GM21723 (cell line): ENCODE measurements around the gene MVP.
A peak's percentile ranks its signal among the peaks of the same experiment; 100 is the strongest.

Source experiments
- ATAC-seq: cut with Tn5 transposase; IDR thresholded peaks from one replicate; pipeline ENCODE4 v1.9.1; 2021; ENCODE audit warnings: mild to moderate bottlenecking, moderate library complexity; ENCODE audit not compliant: unreplicated experiment

The MVP gene

DNA sequence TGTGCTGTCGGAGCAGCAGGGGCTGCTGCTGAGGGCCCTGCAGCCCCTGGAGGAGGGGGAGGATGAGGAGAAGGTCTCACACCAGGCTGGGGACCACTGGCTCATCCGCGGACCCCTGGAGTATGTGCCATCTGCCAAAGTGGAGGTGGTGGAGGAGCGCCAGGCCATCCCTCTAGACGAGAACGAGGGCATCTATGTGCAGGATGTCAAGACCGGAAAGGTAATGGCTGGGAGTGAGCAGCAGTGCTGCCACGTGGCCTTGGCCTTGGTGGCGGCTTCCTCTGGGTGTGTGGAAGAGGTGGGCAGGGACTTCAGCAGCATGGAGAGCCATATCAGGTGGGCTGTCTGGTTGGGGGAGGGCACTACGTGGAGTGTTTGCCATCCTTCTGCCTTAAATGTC, 20.0 kb downstream of the MVP start:
- no peak for ATAC-seq

DNA sequence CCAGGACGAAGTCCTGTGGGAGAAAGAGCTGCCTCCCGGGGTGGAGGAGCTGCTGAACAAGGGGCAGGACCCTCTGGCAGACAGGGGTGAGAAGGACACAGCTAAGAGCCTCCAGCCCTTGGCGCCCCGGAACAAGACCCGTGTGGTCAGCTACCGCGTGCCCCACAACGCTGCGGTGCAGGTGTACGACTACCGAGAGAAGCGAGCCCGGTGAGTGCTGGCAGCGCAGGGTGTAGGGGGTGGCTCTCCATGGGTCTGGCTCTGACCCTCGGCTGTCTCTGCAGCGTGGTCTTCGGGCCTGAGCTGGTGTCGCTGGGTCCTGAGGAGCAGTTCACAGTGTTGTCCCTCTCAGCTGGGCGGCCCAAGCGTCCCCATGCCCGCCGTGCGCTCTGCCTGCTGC, 21.4 kb downstream of the MVP start:
- no peak for ATAC-seq

DNA sequence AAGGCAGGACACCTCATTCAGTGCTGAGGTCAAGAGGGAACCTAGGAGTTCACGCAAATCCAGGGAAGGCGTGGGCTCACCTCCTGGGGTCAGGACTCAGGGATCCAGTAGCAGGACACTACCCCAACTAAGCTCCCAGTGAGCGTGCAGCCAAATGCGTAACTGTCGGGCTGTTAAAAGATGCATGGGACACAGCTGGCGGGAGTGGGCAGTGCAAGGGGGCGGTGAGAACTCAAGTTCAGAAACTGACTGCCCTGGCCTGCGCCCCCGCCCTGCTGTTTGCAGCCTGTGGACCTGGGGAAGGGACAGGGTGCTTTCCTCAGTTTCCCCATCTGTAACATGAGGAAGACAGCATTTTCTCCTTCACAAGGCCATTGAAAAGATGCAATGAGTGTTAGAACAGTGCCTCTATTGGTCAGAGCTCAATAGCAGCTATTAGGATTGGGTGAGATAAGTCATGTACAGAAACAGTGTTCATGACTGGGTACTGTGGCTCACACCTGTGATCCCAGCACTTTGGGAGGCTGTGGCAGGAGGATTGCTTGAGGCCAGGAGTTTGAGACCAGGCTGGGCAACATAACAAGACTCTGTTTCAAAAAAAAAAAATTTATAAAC, 22.6 kb downstream of the MVP start:
- no peak for ATAC-seq

DNA sequence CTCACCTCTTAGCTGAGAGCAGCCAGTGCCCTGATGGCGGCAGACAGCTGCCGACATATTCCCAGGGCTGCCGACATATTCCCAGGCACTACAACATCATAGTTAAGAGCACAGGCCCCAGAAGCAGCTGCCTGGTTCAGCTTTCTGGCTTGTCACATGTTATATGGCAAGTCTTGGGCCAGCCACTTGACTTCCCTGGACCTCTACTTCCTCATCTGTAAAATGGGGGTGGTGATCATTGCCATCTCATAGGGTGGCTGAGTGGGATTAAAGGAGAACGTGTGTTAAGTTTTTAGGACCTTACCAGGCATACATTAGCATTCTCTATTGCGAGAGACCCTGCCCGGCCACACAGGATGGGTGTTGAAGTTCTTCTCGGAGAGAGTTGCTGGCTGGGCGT, 23.7 kb downstream of the MVP start:
- ATAC-seq, result no peak

DNA sequence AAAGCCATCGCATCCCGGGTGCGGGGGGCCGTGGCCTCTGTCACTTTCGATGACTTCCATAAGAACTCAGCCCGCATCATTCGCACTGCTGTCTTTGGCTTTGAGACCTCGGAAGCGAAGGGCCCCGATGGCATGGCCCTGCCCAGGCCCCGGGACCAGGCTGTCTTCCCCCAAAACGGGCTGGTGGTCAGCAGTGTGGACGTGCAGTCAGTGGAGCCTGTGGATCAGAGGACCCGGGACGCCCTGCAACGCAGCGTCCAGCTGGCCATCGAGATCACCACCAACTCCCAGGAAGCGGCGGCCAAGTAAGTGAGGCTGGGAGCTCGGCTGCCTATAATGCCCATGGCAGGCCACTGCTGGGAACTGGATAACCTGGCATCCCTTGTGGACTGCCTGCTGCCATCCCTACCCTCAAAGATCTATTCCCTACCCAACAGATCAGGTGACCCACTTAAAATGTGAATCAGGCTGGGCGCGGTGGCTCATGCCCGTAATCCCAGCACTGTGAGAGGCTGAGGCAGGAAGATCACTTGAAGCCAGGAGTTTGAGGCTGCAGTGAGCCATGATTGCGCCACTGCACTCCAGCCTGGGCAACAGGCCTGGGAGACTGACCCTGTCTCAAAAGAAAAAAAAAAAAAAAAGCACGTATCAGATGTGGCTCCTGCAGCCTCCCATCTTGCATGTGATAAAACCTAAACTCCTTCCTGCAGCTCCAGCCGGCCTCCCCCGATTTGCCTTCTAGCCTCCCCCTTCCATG, 24.5 kb downstream of the MVP start:
- ATAC-seq, result no peak

DNA sequence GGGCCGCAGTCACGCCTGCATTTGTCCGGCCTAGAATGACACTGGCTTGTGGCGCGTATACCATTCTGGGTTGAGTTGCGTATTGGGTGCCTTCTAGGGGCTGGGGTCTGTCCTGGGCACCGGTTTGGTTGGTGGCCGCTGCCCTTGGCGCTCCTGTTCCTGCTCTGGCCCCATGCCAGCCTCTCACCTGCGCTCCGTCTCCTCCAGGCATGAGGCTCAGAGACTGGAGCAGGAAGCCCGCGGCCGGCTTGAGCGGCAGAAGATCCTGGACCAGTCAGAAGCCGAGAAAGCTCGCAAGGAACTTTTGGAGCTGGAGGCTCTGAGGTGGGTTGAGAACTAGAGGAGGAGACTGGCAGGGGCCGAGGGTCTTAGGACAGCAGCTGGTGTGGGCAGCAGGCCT, 25.4 kb downstream of the MVP start:
- no peak for ATAC-seq

DNA sequence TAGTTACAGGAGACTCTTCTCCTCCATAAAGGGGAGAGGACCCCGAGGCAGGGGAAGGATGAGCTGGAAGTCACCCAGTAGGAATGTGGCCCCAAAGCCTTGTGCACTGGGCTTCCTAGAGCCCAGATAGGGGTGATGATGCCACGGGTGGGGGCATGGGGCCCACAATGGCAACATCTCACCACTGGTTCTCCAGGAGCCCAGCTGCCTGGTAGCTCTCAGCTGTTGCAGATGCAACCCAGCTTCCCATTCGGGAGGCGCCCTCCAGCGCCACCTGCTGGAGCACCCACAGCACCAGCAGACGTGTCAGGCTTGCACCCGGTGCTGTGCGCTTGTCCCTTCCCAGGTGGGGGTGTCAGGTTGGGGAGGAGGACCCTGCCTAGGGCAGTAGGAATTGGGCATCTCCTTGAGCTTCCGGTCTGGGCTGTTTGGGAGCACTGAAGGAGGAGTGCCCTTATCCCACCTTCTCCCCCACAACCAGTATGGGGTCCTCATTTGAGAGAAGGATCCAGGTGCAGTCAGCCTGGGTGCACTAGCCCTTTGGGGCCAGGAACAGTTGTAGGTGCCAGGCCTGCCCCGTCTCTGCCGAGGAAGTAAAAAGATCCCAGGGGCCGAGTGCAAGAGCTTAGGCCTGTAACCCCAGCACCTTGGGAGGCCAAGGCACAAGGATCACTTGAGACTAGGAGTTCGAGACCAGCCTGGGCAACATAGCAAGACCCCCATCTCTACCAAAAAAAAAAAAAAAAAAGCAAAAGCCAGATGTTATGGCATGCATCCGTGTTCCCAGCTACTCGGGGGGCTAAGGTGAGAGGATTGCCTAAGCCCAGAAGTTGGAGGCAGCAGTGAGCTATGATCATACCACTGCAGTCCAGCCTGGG, 28.4 kb downstream of the MVP start:
- ATAC-seq, result no peak

DNA sequence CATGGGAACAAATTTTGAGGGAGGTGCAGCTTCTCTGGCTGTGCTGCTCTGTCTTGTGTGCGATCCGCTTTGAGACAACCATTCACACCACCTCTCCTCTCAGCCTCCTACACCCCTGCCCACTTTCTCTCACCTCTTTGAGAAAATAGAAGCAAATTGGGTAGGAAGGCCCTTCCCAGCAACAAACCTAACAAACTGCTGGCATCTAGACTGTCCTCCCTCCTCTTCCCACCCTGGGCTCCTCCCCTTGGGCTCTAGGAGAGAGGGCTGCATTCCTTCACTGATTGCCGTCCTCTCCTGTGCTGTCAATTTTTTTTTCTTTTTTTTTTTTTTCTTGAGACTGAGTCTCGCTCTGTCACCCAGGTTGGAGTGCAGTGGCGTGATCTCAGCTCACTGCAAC, 29.2 kb downstream of the MVP start:
- ATAC-seq, result no peak

DNA sequence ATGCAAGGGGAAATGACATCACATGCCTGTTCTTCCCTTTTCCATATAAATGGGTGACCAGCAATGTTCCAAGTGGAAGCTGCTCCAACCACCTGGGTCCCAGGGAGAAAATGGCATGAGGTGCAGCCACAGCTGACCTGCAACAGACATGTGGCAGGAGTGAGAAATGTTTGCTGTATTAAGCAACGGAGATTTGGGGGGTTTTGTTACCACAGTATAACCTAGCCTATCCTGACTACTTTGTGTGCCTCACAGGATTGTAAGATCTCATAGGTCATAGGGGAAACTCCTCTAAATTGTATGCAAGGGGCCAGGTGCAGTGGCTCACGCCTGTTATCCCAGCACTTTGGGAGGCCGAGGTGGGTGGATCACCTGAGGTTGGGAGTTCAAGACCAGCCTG, 30.7 kb downstream of the MVP start:
- ATAC-seq, result no peak

DNA sequence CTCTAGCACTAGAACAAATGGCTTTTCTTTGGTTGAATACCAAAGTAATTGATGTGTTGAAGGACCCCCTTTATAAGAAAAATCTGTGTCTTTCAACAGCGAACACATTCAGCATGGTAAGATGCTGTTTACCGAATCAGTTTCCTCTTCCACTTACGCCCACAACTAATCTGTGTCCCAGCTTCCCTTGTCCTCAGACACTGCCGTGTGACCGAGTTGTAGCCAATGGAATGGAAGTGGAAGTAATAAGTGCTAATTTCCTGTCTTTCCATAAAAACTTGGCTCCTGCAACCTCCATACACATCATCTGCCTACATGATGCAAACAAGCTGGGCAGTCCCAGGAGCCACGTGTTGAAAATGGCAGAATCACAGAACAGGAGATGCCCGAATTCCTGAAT, 32.4 kb downstream of the MVP start:
- ATAC-seq, result no peak

DNA sequence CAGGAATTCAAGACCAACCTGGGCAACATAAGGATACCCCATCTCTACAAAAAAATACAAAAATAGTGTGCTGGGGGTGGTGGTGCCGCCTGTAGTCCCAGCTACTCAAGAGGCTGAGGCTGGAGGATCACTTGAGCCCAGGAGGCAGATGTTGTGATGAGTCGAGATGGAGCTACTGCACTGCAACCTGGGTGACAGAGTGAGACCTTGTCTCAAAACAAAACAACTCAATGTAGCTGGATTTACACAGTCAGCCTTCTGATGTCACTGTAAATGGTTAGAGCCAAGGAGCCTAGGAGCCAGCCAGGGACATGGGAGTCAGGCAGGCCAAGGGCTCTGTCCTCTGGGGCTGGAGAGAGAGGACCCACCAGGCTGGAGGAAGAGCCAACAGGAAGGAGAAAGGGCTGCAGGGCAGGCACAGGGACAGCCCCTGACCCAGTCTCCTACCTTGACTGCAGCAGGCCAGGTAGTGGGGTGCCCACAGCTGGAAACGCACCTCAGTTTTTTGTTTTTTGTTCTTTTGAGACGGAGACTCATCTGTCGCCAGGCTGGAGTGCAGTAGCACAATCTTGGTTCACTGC, 34.3 kb downstream of the MVP start:
- no peak for ATAC-seq

DNA sequence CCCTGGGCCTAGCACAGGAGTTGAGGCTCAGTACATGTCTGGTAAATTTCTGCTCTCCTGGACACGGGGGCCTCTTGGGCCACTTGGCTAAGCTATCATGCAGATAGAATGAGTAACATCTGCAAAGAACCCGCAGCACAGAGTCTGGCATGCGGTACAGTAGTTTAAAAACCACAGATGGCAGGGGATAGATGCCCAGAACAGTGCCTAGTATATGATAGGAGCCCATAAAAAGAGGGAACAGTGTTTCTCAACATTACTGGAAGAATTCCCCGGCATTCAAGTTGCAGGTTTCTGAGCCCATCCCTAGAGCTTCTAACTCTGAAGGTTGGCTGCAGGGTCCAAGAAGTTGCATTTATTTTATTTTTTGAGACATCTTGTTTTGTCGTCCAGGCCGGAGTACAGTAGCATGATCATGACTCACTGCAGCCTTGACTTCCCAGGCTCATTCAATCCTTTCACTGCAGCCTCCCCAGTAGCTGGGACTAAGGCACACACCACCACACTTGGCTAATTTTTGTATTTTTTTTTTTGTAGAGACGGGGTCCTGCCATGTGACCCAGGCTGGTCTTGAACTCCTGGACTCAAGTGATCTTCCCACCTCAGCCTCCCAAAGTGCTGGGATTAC, 37.0 kb downstream of the MVP start:
- ATAC-seq, result no peak

DNA sequence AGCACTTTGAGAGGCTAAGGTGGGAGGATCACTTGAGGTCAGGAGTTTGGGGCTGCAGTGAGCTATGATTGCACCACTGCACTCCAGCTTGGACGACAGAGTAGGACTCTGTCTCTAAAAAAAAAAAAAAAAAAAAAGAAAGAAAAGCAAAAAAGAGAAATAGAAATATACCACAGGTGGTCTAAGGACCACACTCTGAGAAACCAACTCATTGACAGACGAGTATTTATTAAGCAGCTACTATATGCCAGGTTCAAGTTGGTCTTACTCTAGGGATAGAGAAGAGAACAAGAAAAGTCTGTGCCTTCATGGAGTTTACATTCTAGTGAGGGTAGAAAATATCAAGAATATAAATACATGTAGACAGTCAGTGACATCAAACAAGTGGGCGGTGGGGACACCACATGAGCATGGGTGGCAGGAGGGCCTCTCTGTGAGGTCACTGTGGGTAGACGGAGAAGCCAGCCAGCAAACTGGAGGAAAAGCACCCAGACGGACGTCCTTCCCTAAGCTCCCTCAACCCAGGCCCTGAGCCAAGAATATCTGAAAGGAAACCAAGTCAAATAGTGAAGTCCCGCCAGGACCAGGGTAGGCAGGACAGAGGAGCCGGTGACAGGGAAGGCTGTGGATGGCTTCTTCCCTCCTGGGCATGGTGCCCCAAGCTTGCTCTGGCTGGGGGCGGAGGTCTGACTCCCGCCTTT, 38.0 kb downstream of the MVP start:
- no peak for ATAC-seq

DNA sequence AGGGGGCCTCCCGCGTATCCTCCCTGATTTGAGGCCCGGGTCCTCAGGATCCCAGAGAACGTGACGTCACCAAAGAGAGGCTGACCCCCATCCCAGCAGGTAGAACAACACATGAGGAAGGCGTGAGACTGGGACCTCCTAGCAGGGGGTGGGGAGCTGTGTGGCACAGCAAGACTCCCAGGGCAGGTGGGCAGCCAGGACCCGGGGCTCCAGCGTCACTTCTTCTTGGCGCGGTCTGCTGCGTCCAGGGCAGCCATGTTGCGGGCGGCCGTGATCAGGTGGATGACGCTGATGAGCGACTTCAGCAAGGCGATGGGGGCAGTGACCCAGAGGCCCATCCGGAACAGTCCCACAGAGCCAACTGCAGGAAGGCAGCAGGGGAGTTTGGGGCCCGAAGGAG, 38.7 kb downstream of the MVP start:
- no peak for ATAC-seq

DNA sequence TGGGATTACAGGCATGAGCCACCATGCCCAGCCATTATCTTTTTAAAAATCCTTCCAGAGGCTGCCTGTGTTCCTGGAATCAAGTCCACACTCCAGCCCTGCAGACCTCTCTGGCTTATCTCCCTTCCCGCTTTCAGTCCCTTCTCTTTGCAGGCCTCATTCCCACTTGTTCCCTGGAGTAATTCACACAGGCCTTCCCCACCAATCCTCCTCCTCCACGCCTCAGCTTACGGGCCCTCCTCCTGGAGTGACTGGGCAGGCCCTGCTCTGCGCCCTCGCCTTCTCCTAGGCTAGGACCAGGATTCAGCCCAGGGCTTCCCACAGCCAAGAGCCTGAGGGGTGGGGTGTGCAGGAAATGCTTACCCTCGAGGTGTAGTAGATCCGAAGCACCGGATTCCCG, 40.0 kb downstream of the MVP start:
- ATAC-seq, result no peak

DNA sequence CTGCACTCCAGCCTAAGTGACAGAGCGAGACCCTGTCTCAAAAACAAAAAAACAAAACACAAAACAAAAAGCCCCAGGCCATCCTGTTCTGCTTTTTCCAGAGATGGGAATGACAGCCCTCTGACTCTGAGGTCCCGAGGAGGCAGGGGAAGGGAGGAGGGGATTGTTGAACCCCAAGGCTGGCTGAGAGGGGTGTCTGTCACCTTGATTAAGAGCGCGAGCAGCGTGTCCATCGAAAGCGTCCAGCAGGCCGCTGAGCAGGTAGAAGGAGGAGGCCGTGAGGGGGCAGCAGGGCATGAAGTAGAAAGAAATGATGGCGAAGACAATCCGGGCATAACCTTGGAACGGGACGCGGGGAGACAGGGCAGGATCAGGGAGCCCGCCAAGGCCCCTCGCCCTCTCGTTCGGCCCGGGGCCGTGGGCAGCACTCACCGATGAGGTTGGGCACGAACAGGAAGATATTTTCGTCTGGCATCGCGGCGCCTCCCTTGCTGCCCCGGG, 42.2 kb downstream of the MVP start:
- peak; percentile 15 for ATAC-seq

DNA sequence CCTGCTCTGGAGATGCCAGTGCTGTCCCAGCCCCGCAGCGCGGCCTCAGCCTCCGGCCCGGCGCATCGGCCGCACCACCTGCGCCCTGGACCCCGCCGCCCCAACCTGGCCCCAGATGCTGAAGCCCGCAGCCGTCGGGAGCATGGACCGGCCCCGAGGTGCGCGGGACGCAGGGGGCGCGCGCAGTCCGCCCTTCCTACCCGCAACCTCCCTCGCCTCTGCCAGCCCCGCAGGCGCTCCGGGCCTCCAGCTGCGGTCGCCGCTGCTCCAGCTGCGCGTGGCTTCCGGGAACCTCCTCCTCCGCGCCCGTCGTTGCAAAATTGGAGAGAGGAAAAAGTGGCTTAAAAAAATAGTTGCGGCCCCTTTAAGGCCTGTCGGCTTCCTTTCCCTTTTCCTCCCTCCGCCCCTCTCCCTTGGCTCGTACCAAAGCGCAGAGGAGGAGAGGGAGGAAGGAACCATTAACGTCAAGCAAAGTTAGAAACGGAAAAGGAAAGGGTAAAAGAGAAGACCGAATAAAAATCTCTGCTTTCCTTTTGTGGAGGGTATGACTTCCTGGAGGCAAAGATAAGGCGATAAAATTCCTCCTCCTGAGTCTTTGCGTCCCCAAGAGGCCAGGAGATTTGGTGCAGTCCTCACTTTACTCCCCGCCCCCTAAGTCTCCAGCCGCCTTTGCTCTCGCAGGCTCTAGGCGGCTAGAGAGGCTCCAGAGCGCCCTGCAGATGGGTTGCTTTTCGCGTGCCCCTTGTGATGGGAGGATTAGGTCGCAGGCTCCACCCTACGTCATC, 42.8 kb downstream of the MVP start, which contains the start of gene CDIPT:
Gene CDIPT (minus strand): TSS at position 343 of the 785 bp plus-strand sequence. CDS start 369 bp downstream, outside the sequence.
- ATAC-seq, result peak; percentile 90

DNA sequence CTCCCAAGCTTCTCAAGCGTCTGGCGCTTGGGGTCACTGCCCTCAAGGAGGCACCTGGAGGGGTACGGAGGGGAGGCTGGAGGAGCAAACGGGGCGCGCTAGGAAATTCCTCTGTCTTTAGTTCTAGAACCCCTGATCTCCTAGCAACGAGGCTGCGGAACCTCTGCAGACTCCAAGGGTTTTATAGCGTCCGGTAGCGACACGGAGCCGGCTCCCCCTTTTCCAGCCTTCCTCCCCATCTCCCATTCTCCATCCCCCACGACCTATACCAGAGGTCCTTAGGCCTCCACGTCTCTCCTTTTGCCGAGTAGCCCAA, 43.4 kb downstream of the MVP start:
- ATAC-seq, result no peak

DNA sequence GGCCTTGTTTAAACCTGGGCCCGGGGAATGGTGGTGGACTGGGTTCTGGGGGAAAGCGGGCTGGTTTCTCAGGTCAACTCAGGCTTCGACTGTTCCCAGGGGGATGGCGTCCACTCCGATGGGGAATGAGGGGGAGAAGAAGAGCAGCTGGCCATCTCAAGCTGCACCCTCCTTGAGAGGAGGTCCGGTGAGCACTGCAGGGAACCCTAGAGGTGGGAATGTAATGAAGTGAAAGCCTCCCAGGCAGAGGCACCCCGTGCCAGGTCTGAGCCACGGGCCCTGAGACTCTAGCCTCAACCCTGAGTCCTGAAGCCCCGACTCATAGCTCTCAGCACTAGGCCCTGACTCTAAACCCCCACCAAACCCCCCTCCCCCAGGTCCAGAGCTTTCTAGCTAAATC, 43.9 kb downstream of the MVP start:
- no peak for ATAC-seq
